NT2/D1 (cell line): Measurements from ENCODE around the gene TOR3A.

Experiments
- SUZ12 ChIP-seq: IDR thresholded peaks from 2 replicates; pipeline ENCODE4 v1.6.1; 2011; ENCODE audit not compliant: insufficient read length, insufficient read depth; ENCODE audit errors: extremely low read depth
- YY1 ChIP-seq: IDR thresholded peaks from 2 replicates; pipeline ENCODE4 v1.6.1; 2011; ENCODE audit not compliant: insufficient read length, insufficient read depth
- ZNF274 ChIP-seq: IDR thresholded peaks from 2 replicates; pipeline ENCODE4 v1.6.1; 2011; ENCODE audit warnings: mild to moderate bottlenecking, low read depth, low read length

DNA sequence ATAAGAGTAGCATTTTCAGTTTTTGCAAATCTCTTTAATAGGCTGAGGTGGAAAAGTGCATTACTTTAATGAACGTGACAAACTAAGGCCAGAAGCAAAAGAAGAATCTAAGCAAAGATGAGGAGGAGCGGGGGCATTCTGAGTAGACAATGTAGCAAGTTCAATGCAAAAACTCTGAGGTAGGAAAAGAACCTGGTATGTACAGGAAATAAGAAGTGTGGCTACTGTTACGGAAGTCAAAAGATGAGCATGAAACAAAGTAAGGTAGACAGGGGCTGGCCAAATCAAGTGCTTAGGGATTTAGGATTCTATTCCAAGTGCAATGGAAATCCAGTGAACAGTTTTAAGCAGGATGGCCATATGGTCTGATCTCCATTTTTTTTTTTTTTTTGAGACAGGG lies 63.7 kb downstream of the TOR3A start:
- TF ChIP-seq ZNF274 (no peak), YY1 (no peak), SUZ12 (no peak)
